IPS-11a (cell line): ENCODE data around the gene OGFOD2.
"Not testable (repeated sequence)": the region's sequence is repeated elsewhere in the genome, so short reads cannot be mapped to it uniquely, and the experiment has no call there.

Experiments used
- H3K4me3 ChIP-seq: one replicate; pipeline ENCODE4 v1.5.1; 2013; ENCODE audit warnings: low read depth, low read length, control low read depth

Gene OGFOD2

DNA sequence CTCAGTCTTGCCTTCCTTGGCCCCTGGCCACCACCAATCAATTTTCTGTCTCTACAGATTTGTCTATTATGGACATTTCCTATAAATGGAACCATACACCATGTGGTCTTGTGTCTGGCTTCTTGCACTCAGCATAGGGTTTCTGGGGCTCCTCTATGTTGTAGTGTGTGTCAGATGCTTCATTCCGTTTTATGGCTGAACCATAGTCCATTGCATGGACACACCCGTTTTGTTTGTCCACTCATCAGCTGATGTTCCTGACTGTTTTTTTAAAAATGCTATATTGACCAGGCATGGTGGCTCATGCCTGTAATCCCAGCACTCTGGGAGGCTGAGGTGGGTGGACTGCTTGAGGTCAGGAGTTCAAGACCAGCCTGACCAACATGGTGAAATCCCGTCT lies 26.4 kb downstream of the OGFOD2 start:
- H3K4me3 ChIP-seq: no peak overlapping the region

DNA sequence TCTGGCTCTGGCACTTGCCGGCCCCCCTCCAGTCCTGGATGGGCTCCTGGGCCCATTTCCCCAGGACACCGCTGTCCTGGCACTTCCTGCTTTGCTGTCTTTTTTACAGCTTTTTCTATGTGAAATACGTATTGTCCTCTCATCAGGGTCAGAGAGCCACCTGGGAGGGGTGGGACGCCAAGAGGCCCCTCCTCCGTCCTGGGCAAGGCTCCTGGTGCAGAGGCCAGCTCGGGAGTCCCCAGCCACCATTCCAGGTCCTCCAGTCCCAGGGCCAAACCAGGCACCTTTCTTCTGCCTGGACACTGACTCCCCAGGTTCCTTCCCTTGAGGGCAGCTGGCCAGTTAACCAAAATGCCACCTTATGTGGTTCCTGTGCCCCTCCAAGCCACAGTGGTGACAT lies 28.2 kb downstream of the OGFOD2 start:
- no peak overlapping the region for H3K4me3 ChIP-seq

DNA sequence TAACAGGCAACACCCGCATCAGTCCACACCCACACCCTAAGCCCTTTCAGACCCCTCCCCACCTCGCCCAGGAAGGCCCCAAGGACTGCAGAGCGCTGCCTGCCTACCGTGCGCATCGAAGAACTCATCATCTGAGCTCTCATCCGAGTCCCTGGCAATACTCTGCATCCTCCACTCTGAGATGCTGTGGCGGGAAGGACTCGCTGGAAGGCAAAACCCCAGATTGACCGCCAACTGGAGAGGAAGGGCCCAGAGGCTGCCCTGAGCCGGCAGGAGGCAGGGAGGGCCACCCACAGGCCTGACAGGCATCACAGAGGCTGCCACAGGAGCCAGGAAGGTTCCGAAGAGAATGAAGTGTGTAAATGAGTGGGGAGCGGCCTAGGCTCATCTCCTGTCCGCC lies 29.2 kb downstream of the OGFOD2 start:
- H3K4me3 ChIP-seq: no peak overlapping the region

DNA sequence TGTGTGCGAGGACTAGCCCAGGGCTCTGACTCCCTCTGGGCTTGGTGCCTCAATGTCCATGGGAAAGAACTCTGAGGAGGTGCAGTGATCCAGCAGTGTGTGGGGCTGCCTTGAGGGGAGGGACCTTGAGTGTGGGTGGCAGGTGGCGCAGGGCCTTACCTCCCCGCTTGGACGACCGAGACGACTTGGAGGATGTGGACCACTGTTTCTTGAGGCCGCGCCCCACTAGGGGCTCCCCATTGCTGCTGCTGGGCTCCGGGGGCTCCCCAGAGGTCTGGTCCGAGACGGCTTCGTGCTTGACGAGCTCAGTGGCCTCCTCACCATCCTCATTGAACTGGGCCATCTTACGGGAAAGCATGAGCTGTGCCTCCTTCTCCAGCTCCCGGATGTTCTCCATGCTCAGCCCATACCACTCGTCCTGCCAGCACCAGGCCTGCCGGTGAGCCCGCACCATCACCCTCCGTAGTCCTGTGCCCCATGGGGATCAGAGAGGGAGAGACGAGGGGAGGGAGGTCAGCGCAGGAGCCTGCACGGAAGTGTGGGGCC lies 30.1 kb downstream of the OGFOD2 start:
- no peak overlapping the region for H3K4me3 ChIP-seq

DNA sequence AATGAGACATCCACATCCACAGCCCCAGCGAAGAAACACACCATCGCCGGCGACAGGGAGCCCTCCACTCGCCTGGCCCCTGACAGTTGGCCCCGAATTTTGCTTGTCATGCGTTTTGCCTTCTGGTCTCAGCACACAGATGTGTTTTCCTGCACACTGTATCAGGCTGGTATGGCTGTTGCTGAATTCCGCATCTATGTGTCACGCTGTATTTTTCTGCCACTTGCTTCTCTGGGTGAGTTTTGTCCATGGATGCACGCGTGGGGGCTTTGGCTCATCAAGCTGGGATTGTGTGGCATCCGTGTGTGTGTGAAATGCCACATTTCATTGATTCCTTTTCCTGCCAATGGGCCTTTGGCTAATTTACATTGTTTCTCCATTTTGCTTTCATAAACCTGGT lies 31.9 kb downstream of the OGFOD2 start:
- no peak overlapping the region for H3K4me3 ChIP-seq

DNA sequence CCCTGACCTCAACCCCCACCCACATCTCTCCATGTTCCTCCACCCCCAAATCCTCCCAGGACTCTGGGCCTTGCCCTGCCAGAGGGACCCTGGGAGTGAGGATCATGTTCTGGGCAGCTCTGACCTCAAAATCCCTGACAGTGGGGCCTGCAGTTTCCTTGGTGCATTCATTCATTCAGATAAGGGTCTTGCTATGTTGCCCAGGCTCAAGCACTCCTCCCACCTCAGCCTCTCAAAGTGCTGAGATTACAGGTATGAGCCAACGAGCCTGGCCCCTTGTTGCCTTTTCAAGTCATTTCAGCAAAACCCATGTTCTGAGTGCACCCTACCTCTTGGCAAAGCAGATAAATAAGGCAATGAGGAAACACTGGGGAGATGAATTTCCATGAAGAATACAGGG lies 35.1 kb downstream of the OGFOD2 start:
- no peak overlapping the region for H3K4me3 ChIP-seq

DNA sequence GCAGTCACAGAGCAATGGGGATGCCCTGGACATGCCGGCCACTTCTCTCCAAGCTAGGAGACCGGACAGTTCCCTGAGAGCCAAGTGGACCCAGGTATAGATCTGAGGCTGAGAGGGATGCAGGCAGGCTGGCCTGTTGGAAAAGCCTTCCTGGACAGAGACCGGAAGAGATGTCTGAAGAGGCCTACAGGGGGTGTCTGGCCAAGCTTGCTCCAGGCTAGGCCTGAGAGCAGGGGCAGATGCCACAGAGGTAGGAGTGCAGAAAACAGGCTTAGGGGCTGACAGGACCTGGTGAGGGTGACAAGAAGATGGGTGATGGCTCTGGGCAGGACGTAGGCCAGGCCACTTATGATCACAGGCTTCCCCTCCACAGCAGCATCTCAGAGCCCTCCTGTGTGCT lies 35.6 kb downstream of the OGFOD2 start:
- H3K4me3 ChIP-seq: no peak overlapping the region

DNA sequence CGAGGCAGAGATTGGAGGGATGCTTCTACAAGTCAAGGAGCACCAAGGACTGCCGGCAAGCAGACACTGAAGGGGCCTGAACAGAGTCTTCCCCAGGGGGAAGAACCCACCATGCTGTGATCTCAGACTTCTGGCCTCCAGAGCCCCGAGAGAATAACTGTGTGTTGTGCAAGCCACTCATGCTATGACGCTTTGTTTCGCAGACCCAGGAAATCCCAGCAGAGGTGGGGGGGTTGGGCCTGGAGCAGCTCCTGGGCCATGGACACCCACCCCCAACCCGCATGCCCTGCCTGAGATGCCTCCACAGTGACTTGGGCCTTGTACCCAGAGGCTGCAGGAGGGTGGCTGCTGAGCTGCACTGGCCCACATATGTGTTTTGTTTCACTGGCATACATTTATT lies 36.7 kb downstream of the OGFOD2 start:
- no peak overlapping the region for H3K4me3 ChIP-seq

DNA sequence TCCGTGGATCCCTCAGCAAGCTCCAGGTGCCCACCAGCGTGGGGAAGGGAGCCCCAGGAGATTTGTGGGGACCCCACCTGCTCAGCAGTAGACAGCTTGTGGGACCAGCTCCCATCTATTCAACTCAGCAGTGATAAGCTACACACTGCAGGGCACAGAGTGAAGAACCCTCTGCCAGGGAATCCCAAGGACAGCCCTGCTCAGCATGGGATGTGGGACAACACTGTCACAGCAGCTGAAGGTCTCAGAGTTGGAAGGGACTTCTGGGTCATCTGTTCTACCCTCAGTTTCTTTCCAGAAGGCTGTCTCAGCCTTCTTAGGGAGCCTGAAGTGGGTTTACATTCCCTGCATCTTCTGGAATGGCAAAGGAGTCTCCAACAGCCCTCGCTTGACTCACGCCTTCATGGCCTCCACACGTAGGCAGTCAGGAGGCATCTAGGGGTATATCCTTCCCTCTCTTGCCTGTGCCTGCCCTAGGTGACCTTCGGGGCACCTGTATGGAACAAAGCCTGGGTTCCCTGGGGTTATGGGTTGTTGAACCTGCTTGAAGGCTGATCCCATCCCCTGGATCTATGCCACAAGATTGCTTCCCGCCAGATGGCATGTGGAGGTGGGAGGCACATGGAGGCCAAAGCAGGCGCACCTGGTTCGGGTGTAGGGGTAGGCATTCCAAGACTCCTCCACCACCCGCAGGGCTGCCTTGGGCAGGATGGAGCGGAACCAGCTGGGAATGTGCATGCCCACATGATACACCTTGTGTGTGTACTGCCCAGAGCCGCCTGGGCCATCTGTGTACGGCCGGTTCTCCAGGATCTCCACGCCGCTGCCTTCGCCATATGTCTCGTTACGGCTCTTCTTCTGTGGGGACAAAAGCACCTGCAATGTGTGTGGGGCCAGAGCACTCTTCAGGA lies 38.4 kb downstream of the OGFOD2 start:
- no peak overlapping the region for H3K4me3 ChIP-seq

DNA sequence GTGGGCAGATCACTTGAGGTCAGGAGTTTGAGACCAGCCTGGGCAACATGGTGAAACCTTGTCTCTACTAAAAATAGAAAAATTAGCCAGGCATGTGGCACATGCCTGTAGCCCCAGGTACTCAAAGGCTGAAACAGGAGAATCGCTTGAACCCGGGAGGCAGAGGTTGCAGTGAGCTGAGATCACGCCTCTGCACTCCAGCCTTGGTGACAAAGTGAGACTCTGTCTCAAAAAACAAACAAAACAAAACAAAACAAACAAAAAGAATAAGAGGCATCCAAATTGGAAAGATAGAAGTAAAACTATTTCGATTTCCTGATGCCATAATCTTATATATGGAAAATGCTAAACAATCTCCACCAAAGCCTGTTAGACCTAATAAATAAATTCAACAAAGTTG lies 39.4 kb downstream of the OGFOD2 start:
- not testable (repeated sequence) for H3K4me3 ChIP-seq

DNA sequence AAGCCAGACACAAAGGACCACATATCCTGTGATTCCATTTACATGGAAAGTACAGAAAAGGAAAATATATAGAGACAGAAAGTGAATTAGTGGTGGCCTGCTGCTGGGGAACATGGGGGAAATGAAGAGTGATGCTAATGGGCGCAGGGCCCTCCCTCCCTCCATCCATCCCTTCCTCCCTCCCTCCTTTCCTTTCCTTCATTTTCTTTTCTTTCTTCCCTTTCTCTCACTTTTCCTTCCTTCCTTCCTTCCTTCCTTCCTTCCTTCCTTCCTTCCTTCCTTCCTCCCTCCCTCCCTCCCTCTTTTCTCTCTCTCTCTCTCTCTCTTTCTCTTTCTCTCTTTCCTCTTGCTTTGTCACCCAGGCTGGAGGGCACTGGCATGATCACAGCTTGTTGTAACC lies 42.7 kb downstream of the OGFOD2 start:
- H3K4me3 ChIP-seq: no peak overlapping the region

DNA sequence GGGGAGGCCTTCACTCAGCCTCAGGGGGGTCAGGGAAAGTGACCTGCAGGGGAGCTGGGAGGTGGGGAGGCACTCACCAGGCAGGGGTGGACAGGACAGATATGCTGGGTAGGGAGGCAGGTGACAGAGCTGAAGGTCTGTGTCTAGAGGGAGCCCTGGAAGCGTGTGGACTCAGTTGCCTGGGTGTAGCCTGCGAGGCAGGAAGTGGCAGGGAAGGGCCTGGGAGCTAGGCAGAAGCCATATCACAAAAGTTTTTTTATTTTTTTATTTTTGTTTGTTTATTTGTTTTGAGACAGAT lies 44.7 kb downstream of the OGFOD2 start:
- no peak overlapping the region for H3K4me3 ChIP-seq

DNA sequence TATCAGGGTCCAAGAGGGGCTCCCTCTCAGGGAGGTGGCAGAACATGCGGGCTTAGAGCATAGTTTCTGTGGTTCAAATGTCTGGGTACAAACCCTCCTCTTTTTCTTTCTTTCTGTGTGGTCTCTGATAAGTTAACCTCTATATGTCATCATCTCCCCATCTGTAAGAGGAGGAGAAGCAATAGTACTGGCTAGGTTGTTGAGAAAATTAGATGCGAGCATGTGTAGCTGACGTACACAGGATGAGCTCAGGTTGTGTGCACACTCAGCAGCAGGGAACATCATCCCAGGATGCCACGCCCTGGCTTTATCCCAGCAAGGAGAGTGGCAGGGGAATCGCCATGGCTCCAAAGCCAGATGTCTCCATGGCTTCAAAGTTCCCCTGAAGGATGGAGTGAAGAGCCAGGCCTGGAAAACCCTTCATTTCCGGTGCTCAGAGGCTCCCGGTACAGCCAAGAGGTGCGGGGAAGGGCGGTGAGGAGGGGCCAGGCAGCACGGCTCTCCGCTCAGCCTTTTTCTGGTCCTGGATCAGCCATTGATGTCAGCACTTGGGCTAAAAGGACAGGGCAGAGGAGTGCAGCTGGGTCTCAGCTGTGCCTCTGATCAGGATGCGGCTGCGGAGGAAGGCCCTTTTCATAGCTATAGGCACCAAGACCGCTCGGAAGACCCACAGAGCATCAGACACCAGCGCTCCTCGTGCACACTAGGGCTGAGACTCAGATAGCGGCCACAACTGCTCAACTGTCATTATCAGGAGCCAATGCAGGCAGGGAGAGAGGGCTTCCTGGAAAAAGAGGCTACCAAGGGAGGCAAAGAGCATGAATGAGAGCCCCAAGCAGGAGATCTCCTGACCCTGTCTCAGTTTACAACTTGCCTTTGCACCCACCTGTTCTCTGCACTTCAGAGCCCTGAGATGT lies 46.9 kb downstream of the OGFOD2 start:
- H3K4me3 ChIP-seq: no peak overlapping the region

DNA sequence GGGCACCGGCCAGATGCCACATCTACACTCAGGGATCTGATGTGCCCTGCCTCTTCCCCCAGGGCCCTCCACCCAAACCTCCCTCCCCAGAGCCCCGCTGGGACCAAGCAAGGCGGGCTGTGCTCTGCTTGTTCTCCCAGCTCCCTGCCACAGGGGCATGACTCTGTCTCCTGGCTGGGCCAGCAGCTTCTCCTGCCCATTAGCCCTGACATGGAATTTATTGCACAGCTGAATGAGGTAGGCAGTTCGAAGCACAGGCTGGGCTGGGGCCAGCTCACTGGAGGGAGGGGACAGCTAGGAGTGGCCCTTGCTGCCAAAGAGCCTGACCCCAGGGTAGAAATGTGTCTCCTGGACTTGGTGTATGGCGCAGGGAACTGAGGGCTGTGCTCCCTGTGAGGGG lies 47.8 kb downstream of the OGFOD2 start:
- no peak overlapping the region for H3K4me3 ChIP-seq

DNA sequence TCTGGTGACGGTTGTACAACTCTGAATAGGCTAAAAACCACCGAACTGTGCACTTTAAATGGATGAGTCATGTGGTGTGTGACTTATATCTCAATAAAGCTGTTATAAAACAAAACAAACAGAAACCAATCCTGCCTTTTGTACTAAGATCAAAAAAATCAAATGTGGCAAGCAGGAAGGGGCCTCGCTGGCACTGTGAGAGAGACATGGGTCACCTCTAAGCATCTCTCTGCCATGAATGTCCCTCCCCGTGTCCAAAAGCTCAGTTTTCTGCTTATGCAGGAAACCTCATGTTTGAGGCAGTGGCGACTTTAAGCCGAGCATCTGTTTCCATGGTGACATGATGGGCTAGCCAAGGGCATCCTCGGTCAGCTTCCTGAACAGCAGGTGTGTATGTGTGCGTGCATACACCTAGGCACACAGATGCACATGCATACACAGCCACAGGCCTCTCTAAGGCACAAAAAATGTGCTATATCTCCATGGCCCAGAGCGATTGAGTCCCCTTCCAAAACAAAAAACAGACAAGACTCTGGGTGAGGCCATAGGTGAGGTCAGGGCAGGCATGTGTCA lies 49.9 kb downstream of the OGFOD2 start:
- no peak overlapping the region for H3K4me3 ChIP-seq

DNA sequence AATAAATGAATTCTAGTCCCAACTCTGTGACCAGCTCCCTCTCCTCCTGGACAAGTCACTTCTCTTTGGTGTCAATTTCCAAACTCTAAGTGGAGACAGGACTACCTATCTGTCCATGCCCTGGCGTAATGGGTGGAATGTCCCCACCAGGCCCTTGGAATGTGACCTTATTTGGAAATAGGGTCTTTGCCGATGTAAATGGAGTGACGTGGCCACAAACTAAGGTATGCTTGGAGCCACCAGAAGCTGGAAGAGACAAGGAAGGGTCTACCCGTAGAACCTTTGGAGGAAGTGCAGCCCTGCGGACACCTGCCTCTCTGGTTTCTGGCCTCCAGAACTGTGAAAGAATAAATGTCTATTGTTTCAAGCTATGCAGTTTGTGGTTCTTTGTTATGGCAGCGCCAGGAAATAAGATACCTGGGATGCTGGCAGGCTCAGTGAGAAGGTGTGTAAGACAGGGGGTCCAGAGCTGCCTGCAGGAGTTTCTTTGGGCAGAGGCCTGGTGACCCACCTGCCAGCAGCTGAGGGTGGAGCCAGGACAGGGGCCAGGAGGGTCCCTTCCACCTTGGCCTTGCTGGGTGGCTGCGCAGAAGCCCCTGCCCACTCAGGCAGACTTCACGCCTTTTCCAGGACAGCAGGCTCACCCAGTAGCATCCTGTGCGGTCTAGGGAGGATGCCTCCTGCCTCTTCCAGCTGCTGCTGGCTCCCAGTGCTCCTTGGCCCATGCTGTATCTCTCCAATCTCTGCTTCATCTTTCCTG lies 51.2 kb downstream of the OGFOD2 start:
- H3K4me3 ChIP-seq: no peak overlapping the region

DNA sequence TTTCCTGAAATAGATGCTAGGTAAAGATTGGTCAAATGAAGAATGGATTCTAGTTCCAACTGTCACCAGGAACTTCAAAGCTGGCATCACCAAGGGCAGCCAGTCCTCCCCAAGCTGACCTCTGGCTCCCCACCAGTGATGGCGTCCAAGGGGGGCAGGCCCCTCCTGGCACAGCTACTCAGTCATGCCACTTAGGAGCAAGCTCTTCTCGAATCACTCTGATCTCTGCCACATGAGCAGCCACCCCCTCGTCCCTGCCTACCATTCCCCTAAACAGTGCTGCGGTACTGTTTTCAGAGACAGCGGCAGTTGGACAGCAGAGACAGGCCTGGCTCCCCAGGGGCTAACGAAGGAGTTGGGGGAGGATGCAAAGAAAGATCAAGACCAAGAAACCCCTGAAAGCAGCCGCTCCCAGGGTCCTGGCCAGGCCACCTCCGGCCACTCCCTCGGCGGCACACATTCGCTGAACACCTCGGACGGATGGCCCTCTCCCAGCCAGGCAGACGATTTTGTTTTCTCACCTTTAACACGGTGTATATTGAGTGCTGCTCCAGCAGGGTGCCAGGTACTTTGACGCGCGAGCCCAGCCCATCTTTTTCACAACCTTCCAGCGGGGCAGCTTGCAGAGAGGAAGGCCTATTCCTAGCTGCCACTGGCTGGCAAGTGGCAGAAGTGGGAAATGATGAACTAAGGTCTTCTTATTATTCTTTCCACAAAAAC lies 52.8 kb downstream of the OGFOD2 start:
- H3K4me3 ChIP-seq: no peak overlapping the region

DNA sequence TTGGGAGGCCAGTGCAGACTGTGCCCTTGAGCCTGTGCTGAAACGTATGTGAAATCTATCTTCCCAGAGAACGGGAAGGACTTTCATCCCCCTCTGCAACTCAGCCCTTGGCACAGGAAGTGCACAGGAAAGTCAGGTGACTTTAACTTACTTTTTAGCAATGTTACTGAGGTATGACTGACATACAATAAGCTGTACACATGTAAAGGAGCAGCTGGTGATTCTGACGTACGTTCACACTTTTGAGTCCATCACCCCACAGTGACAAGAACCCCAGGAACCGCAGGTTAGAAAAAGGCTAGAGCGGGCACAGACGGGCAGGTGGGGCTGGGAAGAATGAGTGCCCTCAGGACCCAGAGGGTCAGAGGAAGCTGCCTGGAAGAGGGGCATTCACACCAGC lies 53.4 kb downstream of the OGFOD2 start:
- H3K4me3 ChIP-seq: no peak overlapping the region

DNA sequence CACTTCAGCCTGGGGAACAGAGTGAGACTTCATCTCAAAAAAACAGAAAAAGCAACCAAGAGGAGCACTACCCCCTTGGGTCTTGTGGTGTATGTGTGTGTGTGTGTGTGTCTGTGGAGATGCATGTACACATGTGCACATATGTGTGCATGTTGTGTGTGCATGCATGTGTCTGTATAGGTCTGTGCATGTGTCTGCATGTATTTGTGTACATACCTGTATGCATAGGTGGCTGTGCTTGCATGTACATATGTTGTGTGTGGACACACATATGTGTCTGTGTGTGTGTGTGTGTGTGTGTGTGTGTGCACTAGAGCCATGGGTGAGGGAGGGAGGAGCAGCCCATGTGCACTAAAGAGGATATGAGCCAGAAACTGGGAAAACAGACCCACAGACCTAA lies 54.5 kb downstream of the OGFOD2 start:
- no peak overlapping the region for H3K4me3 ChIP-seq
